Stimulated activated CD4-positive, alpha-beta T cell treated with anti-CD3 and anti-CD28 coated beads, Interleukin-4, amount 100 ng/mL, for 1 hour (primary cell): ENCODE measurements around the gene OR10D3.
"Not testable (repeated sequence)": the region's sequence is repeated elsewhere in the genome, so short reads cannot be mapped to it uniquely, and the experiment has no call there.

Source experiments
- DNase-seq: peaks from one replicate; pipeline ENCODE4 v3.0.0-alpha.2; 2020

Gene OR10D3, protein sequence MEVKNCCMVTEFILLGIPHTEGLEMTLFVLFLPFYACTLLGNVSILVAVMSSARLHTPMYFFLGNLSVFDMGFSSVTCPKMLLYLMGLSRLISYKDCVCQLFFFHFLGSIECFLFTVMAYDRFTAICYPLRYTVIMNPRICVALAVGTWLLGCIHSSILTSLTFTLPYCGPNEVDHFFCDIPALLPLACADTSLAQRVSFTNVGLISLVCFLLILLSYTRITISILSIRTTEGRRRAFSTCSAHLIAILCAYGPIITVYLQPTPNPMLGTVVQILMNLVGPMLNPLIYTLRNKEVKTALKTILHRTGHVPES

GRCh38 chr11:124183068-124183467 lies at the start of gene OR10D3:
Gene OR10D3, plus strand, starts transcription at chr11:124183345. Its CDS starts 1,925 bp downstream, at chr11:124185270.
- DNase-seq, result no peak

DNA sequence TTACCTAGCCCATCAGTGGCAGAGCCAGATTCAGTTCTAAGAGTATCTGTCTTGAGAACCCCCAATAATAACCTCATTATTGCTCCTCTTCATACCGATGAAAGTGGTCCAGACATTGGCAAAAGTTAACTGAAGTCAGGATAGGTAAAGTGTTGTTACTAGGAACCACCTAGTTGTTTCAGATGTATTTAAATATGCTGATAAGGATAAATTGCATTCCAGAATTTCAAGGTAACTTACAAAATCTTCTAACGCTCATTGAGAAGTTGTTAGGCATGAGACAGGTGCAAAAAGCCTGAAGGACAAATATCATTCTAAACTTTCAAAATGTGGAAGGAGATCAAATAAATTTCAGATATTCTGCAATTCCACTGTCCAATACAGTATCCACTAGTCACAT lies 40.1 kb upstream of the OR10D3 start:
- DNase-seq, result no peak

- no peak for DNase-seq
Observed at GRCh38 chr11:124147951-124148350, 35.2 kb upstream of the OR10D3 start.

- no peak for DNase-seq
Observed at GRCh38 chr11:124150684-124151083, 32.5 kb upstream of the OR10D3 start.

GRCh38 chr11:124152770-124153407 lies 30.3 kb upstream of the OR10D3 start:
- DNase-seq, result no peak

DNA sequence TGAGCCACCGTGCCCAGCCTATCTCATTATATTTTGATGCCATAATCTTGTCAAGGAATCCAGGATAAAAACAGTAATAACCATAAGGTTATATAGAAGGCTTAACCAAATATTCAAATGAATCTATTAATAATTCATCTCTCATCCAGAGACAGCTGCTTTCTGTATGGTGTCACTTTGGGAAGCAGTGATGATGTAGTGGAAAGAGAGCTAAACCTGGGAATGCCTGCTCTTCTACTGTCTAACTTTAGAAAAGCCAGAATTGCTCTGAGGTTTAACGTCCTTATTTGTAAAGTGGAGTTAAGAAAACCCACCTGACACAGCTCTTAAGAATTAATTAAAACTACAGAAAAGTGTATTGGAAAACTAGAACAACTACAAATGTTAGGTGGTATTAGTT lies 29.3 kb upstream of the OR10D3 start:
- DNase-seq, result no peak

DNA sequence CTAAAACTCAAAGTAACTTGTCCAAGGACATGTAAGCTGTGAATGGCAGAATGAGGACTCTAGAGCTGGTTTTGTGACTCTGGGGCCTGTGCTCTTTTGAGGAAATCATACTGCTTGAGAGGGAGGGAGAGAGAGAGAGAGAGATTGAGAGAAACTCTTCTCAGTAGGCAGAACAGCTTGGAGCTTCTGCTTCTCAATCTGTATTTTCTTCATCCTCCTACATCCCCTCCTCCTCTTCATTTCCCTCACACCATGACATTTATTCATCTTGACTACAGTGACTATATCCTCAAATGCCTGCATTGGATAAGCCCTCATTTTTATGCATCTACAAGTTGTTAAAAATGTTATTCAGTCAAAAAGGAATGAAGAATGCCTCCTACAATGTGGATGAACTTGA lies 23.7 kb upstream of the OR10D3 start:
- no peak for DNase-seq

DNA sequence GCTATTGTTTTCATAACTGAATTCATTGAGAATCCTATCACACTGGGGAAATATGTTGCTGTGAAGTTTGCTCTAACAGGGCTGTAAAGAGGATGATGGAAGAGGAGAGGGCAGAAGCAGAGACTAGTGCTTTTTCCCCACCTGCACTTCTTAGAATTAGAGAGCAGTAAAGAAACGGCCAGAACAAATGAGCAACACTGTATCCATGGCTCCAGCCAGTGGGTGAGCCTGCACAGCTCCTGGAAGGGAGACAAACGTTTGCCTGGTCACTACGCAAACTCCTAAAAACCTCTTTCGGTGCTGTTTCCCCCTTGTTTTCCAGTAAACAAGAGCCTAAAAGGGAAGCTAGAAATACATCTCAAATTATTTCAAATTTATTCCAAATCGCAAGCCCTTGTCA lies 22.2 kb upstream of the OR10D3 start:
- no peak for DNase-seq

GRCh38 chr11:124167826-124168231 lies 15.3 kb upstream of the OR10D3 start:
- DNase-seq, result no peak

GRCh38 chr11:124168796-124169195 lies 14.3 kb upstream of the OR10D3 start:
- no peak for DNase-seq

GRCh38 chr11:124170315-124170714 lies 12.8 kb upstream of the OR10D3 start:
- DNase-seq, result not testable (repeated sequence)

- DNase-seq, result no peak
Observed at GRCh38 chr11:124170801-124171586, 12.2 kb upstream of the OR10D3 start.

DNA sequence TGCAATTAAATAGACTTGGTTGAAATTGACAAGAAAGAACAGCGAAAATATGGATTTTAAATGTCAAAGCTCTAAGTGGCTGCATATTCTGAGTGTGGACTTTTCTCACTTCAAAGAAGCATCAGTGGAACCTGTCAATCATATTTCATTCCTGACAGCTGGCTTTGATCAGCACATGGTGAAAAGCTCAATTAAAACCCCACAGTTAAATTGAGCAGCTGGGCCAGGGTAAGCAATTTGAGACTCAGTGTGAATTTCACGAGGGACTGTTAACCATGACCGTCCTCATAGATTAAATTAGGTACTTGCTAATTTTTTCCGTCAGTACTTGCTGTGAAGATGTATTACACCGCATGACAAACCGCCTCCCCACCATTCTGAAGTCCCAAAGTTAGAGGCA lies 11.0 kb upstream of the OR10D3 start:
- DNase-seq, result no peak

DNA sequence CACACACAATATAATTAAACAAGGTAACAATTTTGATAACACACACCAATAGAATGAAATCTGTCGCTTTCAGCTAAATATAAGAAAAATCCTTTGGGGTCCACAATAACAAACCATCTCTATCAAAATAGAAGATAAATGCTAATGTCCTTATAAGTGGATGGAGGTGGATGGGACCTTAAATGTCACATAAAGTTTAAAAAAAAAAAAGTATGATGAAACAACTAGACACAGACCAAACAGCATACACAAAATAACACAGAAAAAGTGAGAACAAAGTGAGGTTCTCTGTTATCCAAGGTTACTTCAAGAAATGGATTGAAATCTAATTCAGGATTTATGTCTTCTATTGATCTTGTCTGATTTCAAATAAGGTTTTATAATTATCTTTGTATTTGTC lies 10.5 kb upstream of the OR10D3 start:
- no peak for DNase-seq

DNA sequence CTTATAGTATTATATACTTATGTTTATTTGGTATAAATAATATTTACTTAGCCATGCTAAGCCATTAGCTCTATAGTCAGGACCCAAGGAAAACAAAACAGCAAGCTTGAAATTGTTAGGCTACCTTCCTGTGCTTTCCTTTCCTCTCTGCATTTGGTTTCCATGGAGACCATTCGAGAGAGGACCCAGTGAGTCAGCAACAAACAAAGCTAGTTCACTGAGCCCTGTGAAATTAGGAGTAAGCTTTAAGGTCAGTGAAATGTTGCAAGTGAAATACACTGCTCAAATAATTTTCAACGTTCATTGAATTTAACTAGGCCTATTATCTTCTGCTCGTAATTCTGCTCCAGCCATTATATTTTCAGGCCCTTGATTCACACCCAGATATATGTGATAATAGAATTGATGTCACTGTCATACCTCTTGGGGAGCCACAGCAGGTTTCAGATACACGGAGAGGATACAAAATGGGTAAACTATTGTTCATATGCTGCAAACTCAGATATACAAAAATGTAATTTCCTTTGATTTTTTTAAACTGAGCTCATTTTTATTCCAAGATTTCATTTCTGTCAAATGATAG lies 9.1 kb upstream of the OR10D3 start:
- no peak for DNase-seq

DNA sequence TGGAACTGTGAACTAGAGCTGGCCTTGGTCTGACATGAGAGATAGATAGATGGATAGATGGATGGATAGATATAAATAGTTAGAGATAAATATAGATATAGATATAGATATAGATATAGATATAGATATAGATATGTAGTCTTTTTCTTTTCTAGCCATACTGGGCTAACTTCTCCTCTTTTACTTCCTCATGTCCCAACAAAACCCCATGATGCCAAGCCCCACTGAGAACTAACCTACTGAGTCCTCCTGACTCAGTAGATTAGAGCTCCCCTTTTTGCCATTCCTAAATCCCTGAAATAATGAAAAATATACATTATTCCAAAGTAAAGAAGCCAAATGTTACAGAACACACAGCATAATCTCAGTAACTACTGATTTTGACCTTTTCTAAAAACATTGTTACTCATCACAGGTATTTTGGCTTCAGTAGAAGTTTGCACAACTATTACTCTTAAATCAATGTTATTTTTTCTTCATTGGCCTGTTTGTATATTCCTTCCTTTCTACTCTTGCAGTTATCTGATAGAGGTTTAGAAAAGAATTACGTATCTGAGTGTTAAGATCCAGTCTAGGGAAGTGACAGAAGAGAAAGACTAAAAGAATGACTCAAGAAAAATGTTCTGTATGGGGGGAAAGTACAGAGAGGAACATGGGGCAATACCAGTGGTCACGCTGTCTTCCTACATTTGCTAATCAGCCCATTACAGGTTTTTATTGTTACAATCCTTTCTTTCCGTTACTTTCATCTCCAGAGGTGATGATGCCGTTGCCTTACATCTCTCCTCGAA lies 6.0 kb upstream of the OR10D3 start:
- no peak for DNase-seq

DNA sequence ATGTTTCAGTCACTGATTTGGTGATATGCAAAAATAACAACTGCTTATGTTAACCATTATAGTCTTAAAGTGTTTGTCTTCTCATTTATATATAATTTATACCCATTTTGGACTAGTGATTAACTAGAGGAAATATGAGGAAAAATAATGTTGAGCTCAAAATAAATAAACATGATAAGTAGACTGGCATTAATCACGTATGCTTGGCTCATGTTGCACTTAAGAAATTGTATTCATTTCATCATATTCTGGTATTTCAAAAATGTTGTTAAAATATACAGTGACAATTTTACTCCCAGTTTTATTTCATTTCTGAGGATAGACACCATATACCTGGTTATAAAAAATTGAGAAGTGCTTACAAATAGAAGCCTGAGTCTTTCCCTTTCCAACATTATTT lies 3.8 kb upstream of the OR10D3 start:
- DNase-seq, result no peak

GRCh38 chr11:124190298-124191139 lies 7.4 kb downstream of the OR10D3 start:
- DNase-seq, result no peak

DNA sequence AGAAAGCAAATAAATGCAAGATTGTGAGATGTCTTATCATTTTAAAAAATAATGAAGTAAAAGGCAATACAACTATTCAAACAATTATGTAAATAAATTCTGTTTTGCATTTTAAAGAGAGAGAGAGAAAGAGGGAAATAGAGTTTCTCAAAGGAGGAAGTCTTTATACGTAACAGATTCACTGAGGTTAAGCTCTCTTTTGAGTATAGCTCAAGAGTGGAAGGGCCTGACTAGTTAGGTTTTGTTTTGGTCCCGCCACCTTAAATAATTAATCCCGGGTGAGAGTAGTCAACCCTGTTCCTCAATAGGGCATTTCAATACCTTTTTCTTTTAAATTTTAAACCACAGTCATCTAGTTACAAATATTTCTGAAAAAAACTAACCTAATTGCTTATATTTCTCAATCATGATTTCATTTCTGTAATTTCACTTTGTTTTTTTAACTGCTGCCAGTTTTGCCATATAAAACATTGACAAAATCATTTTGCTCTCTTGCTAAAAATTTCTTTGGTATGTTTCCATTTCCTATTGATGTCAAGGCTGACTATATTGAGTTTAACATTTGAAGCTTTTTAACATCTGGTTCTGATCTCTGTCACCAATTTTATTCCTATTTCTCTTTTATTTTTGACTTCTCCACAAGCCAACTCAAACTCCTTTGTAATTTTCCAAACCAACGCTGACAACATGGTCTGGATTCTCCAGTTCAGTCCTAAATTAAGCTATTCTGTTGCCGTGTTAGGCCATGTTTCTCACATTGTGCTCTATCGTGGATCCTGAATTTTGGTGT lies 10.3 kb downstream of the OR10D3 start:
- no peak for DNase-seq

DNA sequence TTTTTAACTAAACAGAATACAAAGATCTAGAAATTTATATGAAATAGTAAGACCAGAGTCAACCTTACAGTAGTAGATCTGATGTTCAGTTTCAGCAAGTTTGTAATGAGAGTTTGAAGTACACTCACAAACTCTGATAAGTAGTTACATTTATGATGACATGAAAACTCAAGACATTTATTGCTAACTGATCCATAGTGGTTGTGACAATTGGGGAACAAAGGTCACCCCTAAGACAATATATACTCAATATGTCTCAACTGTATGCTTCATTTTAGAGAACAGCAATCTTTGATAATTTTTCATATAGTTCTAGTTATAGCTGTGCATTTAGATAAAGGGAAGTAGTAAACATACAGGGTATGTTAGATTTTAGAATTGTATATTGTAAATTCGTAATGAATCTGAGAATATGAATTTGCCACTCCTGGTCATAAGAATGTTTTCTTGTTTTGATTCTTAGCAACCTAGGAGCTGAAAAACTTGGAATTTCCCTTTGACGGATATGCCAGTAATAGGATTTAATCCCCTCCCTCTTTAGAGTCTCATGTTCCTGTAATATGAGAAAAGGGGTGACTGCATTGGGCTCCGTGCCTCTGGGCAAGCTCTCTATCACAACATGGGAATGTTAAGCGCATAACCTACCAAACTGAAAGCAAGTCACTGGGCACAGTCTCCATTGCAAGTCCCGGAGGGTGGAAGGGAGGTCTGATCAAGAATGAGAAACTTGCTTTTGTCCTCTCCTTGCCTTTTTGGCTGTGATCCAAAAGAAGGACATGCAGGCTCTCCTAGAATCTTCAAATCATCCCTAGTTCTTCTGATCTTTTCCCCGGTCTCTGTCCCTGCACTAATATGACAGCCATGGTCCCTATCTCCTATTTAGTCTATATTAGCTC lies 11.4 kb downstream of the OR10D3 start:
- no peak for DNase-seq
